ENCODE data around the gene CHRM3. TPM values are rescaled to one million over a fixed set of nuclear protein-coding genes. Genes with fewer than 3 reads are reported as not detected.

The CHRM3 gene
- total and polyA plus RNA-seq, 3 donors from 2014 or later = 6.5 to 11.5 (median 7.5) TPM

DNA sequence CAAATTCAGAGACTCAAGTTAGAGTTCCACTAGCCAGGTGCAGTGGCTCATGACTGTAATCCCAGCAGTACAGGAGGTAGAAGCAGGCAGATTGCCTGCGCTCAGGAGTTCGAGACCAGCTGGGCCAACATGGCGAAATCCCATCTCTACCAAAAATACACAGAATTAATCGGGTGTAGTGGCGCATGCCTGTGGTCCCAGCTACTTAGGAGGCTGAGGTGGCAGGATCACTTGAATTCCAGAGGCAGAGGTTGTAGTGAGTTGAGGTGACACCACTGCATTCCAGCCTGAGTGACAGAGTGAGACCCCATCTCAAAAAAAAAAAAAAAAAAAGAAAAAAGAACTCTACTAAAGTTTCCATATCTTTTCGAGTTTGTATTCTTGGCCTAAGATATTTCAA is 36.7 kb upstream of the CHRM3 start:
- TF ChIP-seq CTCF (IDR thresholded peaks at IDR 0.05) (no peak), POLR2A (IDR thresholded peaks at IDR 0.05) (no peak)
- intact Hi-C loops (cut with DNase I; ENCODE audit: low total_unique reads) = no loop called here
- H3K4me1 ChIP-seq = no peaks in the 10 kb centered on the region
- H3K9me3 ChIP-seq = no peaks in the 10 kb centered on the region
- no peaks in the 10 kb centered on the region for H3K36me3 ChIP-seq (ENCODE audit: low read depth, missing control alignments)
- no peak for DNase-seq
- 82 to 94% methylated on average over 6 of the region's 6 CpGs for whole genome bisulfite sequencing, 2 donors
- H3K27me3 ChIP-seq = no peaks in the 10 kb centered on the region
- no peak overlapping the region for H3K27ac ChIP-seq
- no peak overlapping the region for H3K4me3 ChIP-seq

DNA sequence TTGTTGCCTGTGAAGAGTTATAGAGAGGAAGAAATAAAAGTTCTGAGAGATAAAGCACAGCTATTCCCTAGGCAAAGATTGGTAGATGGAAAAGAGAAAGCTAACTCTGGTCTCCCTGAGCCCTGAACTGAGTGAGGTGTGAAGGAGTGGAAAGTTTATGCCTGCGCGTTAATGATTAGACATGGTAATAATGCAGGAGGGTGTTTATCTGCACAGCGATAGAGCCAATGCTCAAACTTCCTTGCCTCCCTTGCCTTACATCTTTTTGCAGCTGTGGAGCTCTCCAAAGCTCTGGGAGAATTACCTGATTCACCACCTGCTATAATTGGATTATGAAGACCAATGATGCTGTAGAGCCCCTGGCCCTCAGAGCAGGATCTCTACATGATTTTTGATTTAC is 32.8 kb upstream of the CHRM3 start:
- Histone ChIP-seq H3K4me3 (no peak overlapping the region), H3K27ac (no peak overlapping the region), H3K4me1 (no peaks in the 10 kb centered on the region), H3K36me3 (ENCODE audit: low read depth, missing control alignments) (no peaks in the 10 kb centered on the region), H3K9me3 (no peaks in the 10 kb centered on the region), H3K27me3 (no peaks in the 10 kb centered on the region)
- DNase-seq = no peak
- intact Hi-C loops (cut with DNase I; ENCODE audit: low total_unique reads) = no loop called here
- TF ChIP-seq CTCF (IDR thresholded peaks at IDR 0.05) = no peak
- TF ChIP-seq POLR2A (IDR thresholded peaks at IDR 0.05) = no peak
- WGBS, 2 donors = 13 to 18% methylated on average over 3 of the region's 3 CpGs

DNA sequence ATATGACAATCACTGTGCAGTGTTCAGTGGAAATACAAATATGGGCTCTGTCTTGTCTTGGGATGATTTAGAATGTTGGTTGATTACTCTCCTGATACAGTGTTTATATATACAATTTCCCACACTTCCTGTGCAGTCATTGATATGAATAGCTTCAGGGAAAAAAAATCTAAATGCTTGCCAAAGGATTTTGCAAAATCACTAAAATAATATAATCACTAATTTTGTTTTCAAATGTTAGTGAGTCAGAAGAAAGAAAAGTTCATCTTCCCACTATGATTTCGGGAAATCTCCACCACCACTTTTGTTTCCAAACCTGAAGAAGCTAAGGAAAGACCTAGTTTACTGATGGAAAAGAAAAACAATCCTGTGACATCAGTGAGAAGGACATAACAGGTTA is 32.1 kb upstream of the CHRM3 start:
- DNase-seq = no peak
- intact Hi-C loops (cut with DNase I; ENCODE audit: low total_unique reads) = no loop called here
- Histone ChIP-seq H3K27me3 (no peaks in the 10 kb centered on the region), H3K27ac (no peak overlapping the region), H3K9me3 (no peaks in the 10 kb centered on the region), H3K4me3 (no peak overlapping the region), H3K36me3 (ENCODE audit: low read depth, missing control alignments) (no peaks in the 10 kb centered on the region), H3K4me1 (no peaks in the 10 kb centered on the region)
- no peak for TF ChIP-seq POLR2A (IDR thresholded peaks at IDR 0.05)
- TF ChIP-seq CTCF (IDR thresholded peaks at IDR 0.05) = no peak
- WGBS, 2 donors = 69 to 80% methylated on average over 1 of the region's 1 CpG

DNA sequence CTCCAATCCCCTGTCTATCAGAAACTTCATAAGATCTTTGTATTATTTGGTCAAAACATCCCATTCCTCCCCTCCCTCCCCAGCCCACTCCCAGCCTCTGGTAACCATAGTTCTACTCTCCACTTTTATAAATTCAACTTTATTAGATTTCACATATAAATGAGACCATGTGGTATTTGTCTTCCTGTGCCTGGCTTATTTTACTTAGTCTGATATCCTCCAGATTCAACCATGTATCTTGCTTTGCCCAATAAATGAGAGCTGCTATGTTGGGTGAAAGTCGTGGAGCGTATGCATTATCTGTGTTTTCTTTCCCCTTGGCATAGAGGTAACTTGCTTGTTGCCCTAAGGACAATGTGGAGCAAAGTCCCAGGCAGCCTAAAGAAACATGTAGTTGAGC is 28.5 kb upstream of the CHRM3 start:
- Histone ChIP-seq H3K36me3 (ENCODE audit: low read depth, missing control alignments) (no peaks in the 10 kb centered on the region), H3K9me3 (no peaks in the 10 kb centered on the region), H3K4me3 (no peak overlapping the region), H3K27ac (no peak overlapping the region), H3K27me3 (no peaks in the 10 kb centered on the region), H3K4me1 (no peaks in the 10 kb centered on the region)
- no peak for DNase-seq
- 87 to 90% methylated on average over 2 of the region's 2 CpGs for WGBS, 2 donors
- intact Hi-C loops (cut with DNase I; ENCODE audit: low total_unique reads) = no loop called here
- TF ChIP-seq CTCF (IDR thresholded peaks at IDR 0.05) (no peak), POLR2A (IDR thresholded peaks at IDR 0.05) (no peak)

DNA sequence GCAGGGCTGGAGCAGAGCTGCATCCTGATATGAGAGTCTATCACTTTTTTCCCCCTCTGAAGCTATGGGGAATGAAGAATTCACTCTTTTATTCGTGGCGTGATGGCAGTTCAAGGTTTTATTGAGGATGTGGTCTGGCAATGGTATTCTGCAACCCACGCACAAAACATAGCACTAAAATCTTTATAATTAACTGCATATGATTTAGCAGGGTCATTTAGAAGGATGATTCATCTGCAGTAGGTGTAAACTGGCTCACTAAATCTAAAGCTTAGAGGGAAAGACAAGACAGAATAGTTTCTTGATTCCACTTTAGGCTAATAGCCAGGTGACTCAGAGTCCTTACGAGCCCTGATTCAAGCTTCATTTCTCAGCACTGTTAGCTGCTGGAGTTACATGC is 25.0 kb upstream of the CHRM3 start:
- Histone ChIP-seq H3K27me3 (no peaks in the 10 kb centered on the region), H3K9me3 (no peaks in the 10 kb centered on the region), H3K36me3 (ENCODE audit: low read depth, missing control alignments) (no peaks in the 10 kb centered on the region), H3K4me1 (no peaks in the 10 kb centered on the region), H3K4me3 (no peak overlapping the region), H3K27ac (no peak overlapping the region)
- intact Hi-C loops (cut with DNase I; ENCODE audit: low total_unique reads) = no loop called here
- DNase-seq = no peak
- no peak for TF ChIP-seq POLR2A (IDR thresholded peaks at IDR 0.05)
- no peak for TF ChIP-seq CTCF (IDR thresholded peaks at IDR 0.05)
- 31 to 55% methylated on average over 4 of the region's 4 CpGs for WGBS, 2 donors

All from testis (tissue), 3 donors.